RWPE2 (cell line): ENCODE data around the gene LINC01488.

Experiments
- ATAC-seq: fragments of 200-7000 bp; cut with Tn5 transposase; 3 replicates; pipeline ENCODE4 v1.9.1; 2021; ENCODE audit warnings: low read depth
- DNase-seq: peaks from one replicate; pipeline ENCODE4 v3.0.0-alpha.2; 2020; ENCODE audit warnings: low spot score
- H3K27ac ChIP-seq: fragments of 450-650 bp; 2 replicates; pipeline ENCODE4 v1.5.1; 2017; ENCODE audit warnings: mild to moderate bottlenecking; ENCODE audit not compliant: poor library complexity, severe bottlenecking
- H3K27me3 ChIP-seq: fragments of 250-450 bp; sonication (Bioruptor Pico); 2 replicates; pipeline ENCODE4 v1.5.1; 2021; ENCODE audit warnings: mild to moderate bottlenecking, moderate library complexity; ENCODE audit not compliant: insufficient read depth, poor library complexity, severe bottlenecking
- H3K36me3 ChIP-seq: fragments of 250-450 bp; sonication (Bioruptor Pico); 2 replicates; pipeline ENCODE4 v1.5.1; 2020; ENCODE audit warnings: low read depth, mild to moderate bottlenecking, moderate library complexity
- H3K4me1 ChIP-seq: fragments of 250-450 bp; sonication (Bioruptor Pico); 2 replicates; pipeline ENCODE4 v1.5.1; 2021; ENCODE audit warnings: mild to moderate bottlenecking, moderate library complexity; ENCODE audit not compliant: insufficient read depth, poor library complexity, severe bottlenecking
- H3K4me3 ChIP-seq: fragments of 250-450 bp; sonication (Bioruptor Pico); 2 replicates; pipeline ENCODE4 v1.5.1; 2021; ENCODE audit warnings: mild to moderate bottlenecking, moderate library complexity; ENCODE audit not compliant: severe bottlenecking
- H3K9me3 ChIP-seq: fragments of 250-450 bp; sonication (Bioruptor Pico); 2 replicates; pipeline ENCODE4 v1.5.1; 2021; ENCODE audit warnings: mild to moderate bottlenecking, moderate library complexity; ENCODE audit not compliant: severe bottlenecking
- CTCF ChIP-seq: fragments of 450-650 bp; IDR thresholded peaks from one replicate; pipeline ENCODE4 v1.5.1; 2017; ENCODE audit warnings: mild to moderate bottlenecking, moderate library complexity; ENCODE audit not compliant: poor library complexity, severe bottlenecking

LINC01488 gene

GRCh38 chr11:69438286-69438920 lies 43.1 kb upstream of the LINC01488 start:
- no peak for TF ChIP-seq CTCF
- H3K27ac ChIP-seq: peak overlapping the region; percentile 66
- H3K4me3 ChIP-seq: no peak overlapping the region
- no peaks in the 10 kb centered on the region for H3K36me3 ChIP-seq
- ATAC-seq (no peak), DNase-seq (no peak)
- no peaks in the 10 kb centered on the region for H3K9me3 ChIP-seq
- H3K27me3 ChIP-seq: no peaks in the 10 kb centered on the region
- H3K4me1 ChIP-seq: peaks cover 29% of the 10 kb centered on the region

- peaks cover 37% of the 10 kb centered on the region for H3K4me1 ChIP-seq
- H3K4me3 ChIP-seq: no peak overlapping the region
- no peak overlapping the region for H3K27ac ChIP-seq
- DNase-seq (no peak), ATAC-seq (no peak)
- no peaks in the 10 kb centered on the region for H3K36me3 ChIP-seq
- no peak for TF ChIP-seq CTCF
- no peaks in the 10 kb centered on the region for H3K27me3 ChIP-seq
- no peaks in the 10 kb centered on the region for H3K9me3 ChIP-seq
These were observed 42.3 kb upstream of the LINC01488 start for GRCh38 chr11:69439127-69439526.

GRCh38 chr11:69439651-69440464 lies 41.6 kb upstream of the LINC01488 start:
- DNase-seq: no peak
- no peak overlapping the region for H3K4me3 ChIP-seq
- ATAC-seq: no peak
- no peaks in the 10 kb centered on the region for H3K9me3 ChIP-seq
- no peak for TF ChIP-seq CTCF
- H3K27ac ChIP-seq: no peak overlapping the region
- no peaks in the 10 kb centered on the region for H3K36me3 ChIP-seq
- no peaks in the 10 kb centered on the region for H3K27me3 ChIP-seq
- H3K4me1 ChIP-seq: peaks cover 44% of the 10 kb centered on the region

DNA sequence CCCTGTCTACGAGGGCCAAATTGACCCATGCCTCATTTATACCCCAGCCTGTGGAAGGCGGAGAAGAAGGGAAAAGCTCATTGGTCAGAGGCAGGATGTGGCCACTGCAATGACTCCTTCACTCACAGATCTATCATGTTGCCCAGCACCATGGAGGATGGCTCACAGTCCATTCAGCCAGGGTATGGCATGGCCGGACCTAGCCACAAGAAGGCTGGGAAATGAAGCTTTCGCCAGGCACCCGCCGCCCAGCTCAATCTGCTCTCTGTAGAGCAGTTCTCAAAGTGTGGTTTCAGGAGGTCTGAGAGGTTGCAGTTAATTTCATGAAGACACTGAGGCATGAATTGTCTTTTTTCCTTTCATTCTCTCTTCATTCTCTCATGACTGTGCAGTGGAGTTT lies 40.6 kb upstream of the LINC01488 start:
- DNase-seq: no peak
- Histone ChIP-seq H3K36me3 (no peaks in the 10 kb centered on the region), H3K4me3 (no peak overlapping the region), H3K27me3 (no peaks in the 10 kb centered on the region), H3K9me3 (no peaks in the 10 kb centered on the region), H3K27ac (no peak overlapping the region), H3K4me1 (peaks cover 45% of the 10 kb centered on the region)
- ATAC-seq: no peak
- TF ChIP-seq CTCF: no peak
